H1 (cell line): ENCODE measurements around the gene SLC5A2. TPM values are rescaled to one million over a fixed set of nuclear protein-coding genes. Genes with fewer than 3 reads are reported as not detected.
A peak's percentile ranks its signal among the peaks of the same experiment; 100 is the strongest.

Source experiments
- CTCF ChIA-PET: fragments of 300-600 bp; sonication (Branson Sonifier 250); formaldehyde crosslinking; loops from one replicate; lab custom pipeline; 2021; ENCODE audit not compliant: partially characterized antibody; lab: Charles Lee
- POLR2A ChIA-PET: fragments of 300-600 bp; sonication (Branson Sonifier 250); formaldehyde crosslinking; loops from one replicate; lab custom pipeline; 2021; ENCODE audit warnings: inconsistent platforms; ENCODE audit not compliant: partially characterized antibody; lab: Charles Lee
- DNase-seq, 2 experiments: peaks; one replicate each; pipeline versions ENCODE4 v3.0.0 to v3.0.0-alpha.2; 2010 to 2022; ENCODE audit warnings: low spot score in 2 of 2, low read depth in 1 of 2, mixed read lengths in 1 of 2
- FAIRE-seq: peaks from 2 replicates; lab custom pipeline; 2011; peaks lifted over from hg19 to GRCh38; lab: Jason Lieb, UNC
- H2AFZ ChIP-seq: 2 replicates; pipeline ENCODE4 v1.8.1; 2012; ENCODE audit warnings: low read length, inconsistent platforms
- H2AK5ac ChIP-seq: 2 replicates; pipeline ENCODE4 v1.6.1; 2013; ENCODE audit warnings: low read depth, low read length
- H2BK120ac ChIP-seq: replicated peaks from 2 replicates; pipeline ENCODE3; 2013; ENCODE audit warnings: low read depth, low read length, inconsistent platforms
- H2BK12ac ChIP-seq: 2 replicates; pipeline ENCODE4 v1.6.1; 2013; ENCODE audit warnings: low read depth, low read length
- H2BK15ac ChIP-seq: 2 replicates; pipeline ENCODE4 v1.6.1; 2013; ENCODE audit warnings: low read length
- H2BK20ac ChIP-seq: 2 replicates; pipeline ENCODE4 v1.6.1; 2013; ENCODE audit warnings: low read length
- H2BK5ac ChIP-seq: 2 replicates; pipeline ENCODE4 v1.6.1; 2013; ENCODE audit warnings: low read depth, low read length
- H3K14ac ChIP-seq: 2 replicates; pipeline ENCODE4 v1.6.1; 2013; ENCODE audit warnings: inconsistent platforms; ENCODE audit not compliant: insufficient read length
- H3K18ac ChIP-seq: 2 replicates; pipeline ENCODE4 v1.6.1; 2013; ENCODE audit warnings: low read length; ENCODE audit errors: extremely low read depth
- H3K23ac ChIP-seq: 2 replicates; pipeline ENCODE4 v1.6.1; 2013; ENCODE audit warnings: inconsistent platforms; ENCODE audit not compliant: insufficient read length
- H3K23me2 ChIP-seq: 2 replicates; pipeline ENCODE4 v1.6.1; 2013; ENCODE audit warnings: low read depth, low read length
- H3K27ac ChIP-seq: 2 replicates; pipeline ENCODE4 v1.6.1; 2011; ENCODE audit warnings: low read depth, low read length, inconsistent platforms
- H3K27me3 ChIP-seq, 4 experiments: replicated peaks in 1 of 4; 1 replicate in 1 of 4; 2 replicates in 3 of 4; pipeline versions ENCODE4 v1.6.1 to v1.8.1; 2011 to 2013; ENCODE audit warnings: low read length in 3 of 4, mild to moderate bottlenecking in 3 of 4, inconsistent platforms in 2 of 4, mixed read lengths in 2 of 4, moderate library complexity in 1 of 4; ENCODE audit not compliant: control insufficient read depth in 3 of 4, insufficient read depth in 3 of 4; ENCODE audit errors: extremely low read depth in 1 of 4
- H3K36me3 ChIP-seq, 4 experiments: 2 replicates each; pipeline versions ENCODE4 v1.6.1 to v1.8.1; 2011 to 2013; ENCODE audit warnings: mild to moderate bottlenecking in 4 of 4, low read length in 3 of 4, moderate library complexity in 2 of 4, control low read depth in 1 of 4, inconsistent platforms in 1 of 4; ENCODE audit not compliant: insufficient read depth in 4 of 4, control insufficient read depth in 2 of 4
- H3K4ac ChIP-seq: replicated peaks from 2 replicates; pipeline ENCODE3; 2013; ENCODE audit warnings: low read length, low read depth, mixed read lengths, inconsistent platforms; ENCODE audit not compliant: insufficient read length
- H3K4me1 ChIP-seq, 4 experiments: replicated peaks in 1 of 4; 1 replicate in 1 of 4; 2 replicates in 3 of 4; pipeline versions ENCODE4 v1.6.1 to v1.8.1; 2011 to 2013; ENCODE audit warnings: low read length in 3 of 4, inconsistent platforms in 2 of 4, mixed read lengths in 1 of 4; ENCODE audit not compliant: insufficient read depth in 4 of 4, control insufficient read depth in 3 of 4
- H3K4me2 ChIP-seq, 2 experiments: 2 replicates each; pipeline versions ENCODE4 v1.6.1 to v1.8.1; 2011 to 2013; ENCODE audit warnings: low read depth in 2 of 2, low read length in 2 of 2, control low read depth in 1 of 2, inconsistent platforms in 1 of 2, mild to moderate bottlenecking in 1 of 2; ENCODE audit not compliant: insufficient read depth in 1 of 2
- H3K4me3 ChIP-seq, 4 experiments: fragments of 200-600, 300-600 bp in 1 of 4; sonication (generic), shearing (Covaris generic), sonication (Bioruptor Twin) in 1 of 4; 2 replicates each; pipeline versions ENCODE4 v1.5.1 to v1.8.1; 2011 to 2016; ENCODE audit warnings: low read length in 4 of 4, low read depth in 3 of 4, control low read depth in 2 of 4, inconsistent platforms in 2 of 4, mild to moderate bottlenecking in 2 of 4, mixed read lengths in 1 of 4, moderate library complexity in 1 of 4; ENCODE audit not compliant: insufficient read depth in 2 of 4; ENCODE audit errors: extremely low read depth in 1 of 4
- H3K56ac ChIP-seq: replicated peaks from 2 replicates; pipeline ENCODE3; 2013; ENCODE audit warnings: low read depth, mild to moderate bottlenecking, mixed read lengths, low read length, inconsistent platforms; ENCODE audit not compliant: insufficient read length
- H3K79me1 ChIP-seq: 2 replicates; pipeline ENCODE4 v1.6.1; 2013; ENCODE audit warnings: low read depth, low read length, control low read depth
- H3K79me2 ChIP-seq, 2 experiments: 2 replicates each; pipeline versions ENCODE4 v1.6.1 to v1.8.1; 2012 to 2013; ENCODE audit warnings: low read length in 2 of 2, mild to moderate bottlenecking in 2 of 2, inconsistent platforms in 1 of 2; ENCODE audit not compliant: insufficient read depth in 2 of 2, control insufficient read depth in 1 of 2
- H3K9ac ChIP-seq, 4 experiments: replicated peaks in 1 of 4; 1 replicate in 1 of 4; 2 replicates in 3 of 4; pipeline versions ENCODE4 v1.6.1 to v1.8.1; 2011 to 2013; ENCODE audit warnings: low read depth in 3 of 4, low read length in 3 of 4, control low read depth in 2 of 4, mild to moderate bottlenecking in 2 of 4, moderate library complexity in 2 of 4, inconsistent platforms in 1 of 4; ENCODE audit errors: extremely low read depth in 1 of 4
- H3K9me3 ChIP-seq, 2 experiments: 2 replicates each; pipeline versions ENCODE4 v1.6.1 to v1.8.1; 2012 to 2013; ENCODE audit warnings: mild to moderate bottlenecking in 2 of 2, moderate library complexity in 2 of 2, control low read depth in 1 of 2, inconsistent platforms in 1 of 2, low read depth in 1 of 2, low read length in 1 of 2, mixed read lengths in 1 of 2; ENCODE audit not compliant: insufficient read depth in 2 of 2
- H4K20me1 ChIP-seq, 2 experiments: replicated peaks in 1 of 2; 2 replicates each; pipeline versions ENCODE3 to v1.8.1; 2011 to 2013; ENCODE audit warnings: inconsistent platforms in 2 of 2, low read length in 2 of 2, mild to moderate bottlenecking in 1 of 2; ENCODE audit not compliant: insufficient read depth in 2 of 2, control insufficient read depth in 1 of 2
- H4K5ac ChIP-seq: 2 replicates; pipeline ENCODE4 v1.6.1; 2013; ENCODE audit warnings: low read length, low read depth, mixed read lengths, inconsistent platforms; ENCODE audit not compliant: insufficient read length
- H4K8ac ChIP-seq: 2 replicates; pipeline ENCODE4 v1.8.0; 2013; ENCODE audit warnings: mild to moderate bottlenecking, moderate library complexity, low read length, inconsistent platforms; ENCODE audit not compliant: insufficient read depth; ENCODE audit errors: extremely low read depth
- H4K91ac ChIP-seq: replicated peaks from 2 replicates; pipeline ENCODE3; 2013; ENCODE audit warnings: low read length, mixed read lengths, inconsistent platforms; ENCODE audit not compliant: insufficient read length
- CEBPB ChIP-seq: IDR thresholded peaks from 2 replicates; pipeline ENCODE4 v1.6.1; 2012; ENCODE audit warnings: low read depth, low read length
- E2F6 ChIP-seq: IDR thresholded peaks from 2 replicates; pipeline ENCODE4 v1.6.1; 2012; ENCODE audit warnings: inconsistent platforms
- EGR1 ChIP-seq: IDR thresholded peaks from 2 replicates; pipeline ENCODE4 v1.6.1; 2011; ENCODE audit warnings: low read depth, low read length, borderline replicate concordance
- KDM1A ChIP-seq: fragments of 200-600, 300-600 bp; sonication (generic); IDR thresholded peaks from 2 replicates; pipeline ENCODE4 v1.7.1; 2016; ENCODE audit warnings: mild to moderate bottlenecking, low read length, borderline replicate concordance
- KDM5A ChIP-seq: fragments of 200-600 bp; IDR thresholded peaks from 2 replicates; pipeline ENCODE4 v1.7.1; 2012; ENCODE audit warnings: mild to moderate bottlenecking, low read length, inconsistent platforms, mixed read lengths
- RAD21 ChIP-seq, 2 experiments: IDR thresholded peaks in 1 of 2; conservative IDR thresholded peaks in 1 of 2; 2 replicates each; pipeline ENCODE4 v1.6.1; 2011; ENCODE audit warnings: low read depth in 2 of 2, low read length in 2 of 2, improper control_type of control experiment in 1 of 2, inconsistent platforms in 1 of 2, mild to moderate bottlenecking in 1 of 2, moderate library complexity in 1 of 2
- RBBP5 ChIP-seq: IDR thresholded peaks from 2 replicates; pipeline ENCODE4 v1.7.1; 2012; ENCODE audit warnings: low read depth, mild to moderate bottlenecking, inconsistent platforms, low read length, moderate library complexity, borderline replicate concordance
- RXRA ChIP-seq: IDR thresholded peaks from 2 replicates; pipeline ENCODE4 v1.6.1; 2011; ENCODE audit warnings: low read depth, mild to moderate bottlenecking, low read length, moderate library complexity; ENCODE audit not compliant: insufficient read depth
- SP2 ChIP-seq: IDR thresholded peaks from 2 replicates; pipeline ENCODE4 v1.6.1; 2012; ENCODE audit warnings: mild to moderate bottlenecking, low read length, inconsistent platforms
- TAF1 ChIP-seq: IDR thresholded peaks from 2 replicates; pipeline ENCODE4 v1.6.1; 2011; ENCODE audit warnings: mild to moderate bottlenecking, low read depth, low read length
- TBP ChIP-seq: IDR thresholded peaks from 2 replicates; pipeline ENCODE4 v1.6.1; 2011; ENCODE audit warnings: low read depth, low read length, improper control_type of control experiment
- TEAD4 ChIP-seq: IDR thresholded peaks from 2 replicates; pipeline ENCODE4 v1.6.1; 2012; ENCODE audit warnings: low read depth, low read length, inconsistent platforms, mixed read lengths
- WGBS, 2 experiments: shearing (Covaris generic) in 1 of 2; methylation state at CpG; one replicate each; pipeline versions ENCODE4 v1.1.6 to v1.1.7; 2013 to 2015; ENCODE audit warnings: low lambda C conversion rate in 2 of 2, mixed read lengths in 2 of 2, inconsistent platforms in 1 of 2, low coverage in 1 of 2, missing lambda C conversion rate in 1 of 2; ENCODE audit not compliant: insufficient replicate concordance in 2 of 2, insufficient coverage in 1 of 2, insufficient read length in 1 of 2; ENCODE audit errors: extremely low coverage in 1 of 2, missing lambda C conversion rate in 1 of 2; 5-methylcytosine and 5-hydroxymethylcytosine counted together
- long read RNA-seq, 2 experiments: library from RNA in 1 of 2; library from capped mRNA in 1 of 2; stranded (forward); transcript quantifications; one replicate each; pipeline ENCODE4 v2.0.0, GENCODE V29; 2021; ENCODE audit warnings: inconsistent platforms in 1 of 2
- polyA minus RNA-seq, 3 experiments: library from RNA; depleted of rRNA, polyadenylated mRNA; stranded (reverse); fragments of >200 nt; gene quantifications; 1 replicate in 2 of 3; 2 replicates in 1 of 3; pipeline ENCODE4 v1.2.3, GENCODE V29; 2011
- polyA plus RNA-seq, 7 experiments: library from polyadenylated mRNA; depleted of rRNA in 3 of 7; stranded (reverse) in 5 of 7; unstranded in 2 of 7; fragments of >200 nt in 5 of 7; fragments of 200-250 nt in 2 of 7; gene quantifications; 1 replicate in 5 of 7; 2 replicates in 1 of 7; 4 replicates in 1 of 7; pipeline versions ENCODE4 v1.2.1 to v1.2.3, GENCODE V29; 2011 to 2013; ENCODE audit warnings: missing spikeins in 2 of 7, mixed read lengths in 2 of 7
- total RNA-seq: library from RNA; stranded (reverse); fragmentation: NEBNext Ultra II Directional; extraction: Animal tissue kit (Norgen Biotek cat#: 25700); gene quantifications from 2 replicates; pipeline ENCODE4 v1.2.1, GENCODE V29; 2021

The SLC5A2 gene
- total RNA-seq (0.56 and 1.1 TPM in 2 replicates), polyA plus RNA-seq (2011; rRNA removed) (4.1 and 4.4 TPM in 2 replicates), polyA minus RNA-seq (2011; rRNA and poly(A)+ RNA removed) (1.4 and 1.8 TPM in 2 replicates)
- polyA plus RNA-seq (2011; cell fraction: cytosol; rRNA removed), result 2.4 TPM
- 5.1 TPM for polyA plus RNA-seq (2011; cell fraction: nucleus; rRNA removed)
- polyA plus RNA-seq (2012, experiment 1 of 2), result 3.1 to 5.5 TPM (median 4.1 TPM) in 4 replicates
- 2.7 TPM for polyA plus RNA-seq (2012, experiment 2 of 2)
- 1.0 TPM for polyA plus RNA-seq (2013, experiment 1 of 2)
- 0.77 TPM for polyA plus RNA-seq (2013, experiment 2 of 2)
- 0.81 TPM for polyA minus RNA-seq (2011; cell fraction: cytosol; rRNA and poly(A)+ RNA removed)
- 5.9 TPM for polyA minus RNA-seq (2011; cell fraction: nucleus; rRNA and poly(A)+ RNA removed)
- long read RNA-seq, experiment 1, partial matches to known transcripts, result 2 of 2 reads
- long read RNA-seq, experiment 1, other reads (novel, unspliced or antisense), result 0 of 2 reads
- long read RNA-seq, experiment 2, result 0 reads

- ChIA-PET CTCF (no interaction called here), POLR2A (interaction anchor here (1.2 to 2.3 kb wide), 2 partner anchors 14 to 231 kb away, joined by 3 to 6 read pairs; a partner anchor contains a TSS)
- Histone ChIP-seq H3K23me2 (peaks cover 9% of the 10 kb centered on the region; the same call in 1 of the 2 replicates), H3K14ac (no peak within 1 kb of the TSS), H4K8ac (0 out of 2 replicates have a peak within 1 kb of the TSS, but pooled peaks have one; percentile 0), H2BK120ac (no peak within 1 kb of the TSS), H3K18ac (no peak within 1 kb of the TSS), H4K91ac (no peak within 1 kb of the TSS), H2BK5ac (no peak within 1 kb of the TSS), H3K4me1 (peaks cover 0 to 8% (median 3%) of the 10 kb centered on the region in 4 experiments; a peak in 3 of 7 replicates), H3K9ac (no peak within 1 kb of the TSS), H4K20me1 (peaks cover 0 to 11% of the 10 kb centered on the region in 2 experiments), H3K4me3 (no peak within 1 kb of the TSS), H3K4me2 (no peak within 1 kb of the TSS), H2BK15ac (no peak within 1 kb of the TSS), H3K27me3 (peaks cover 5 to 53% (median 35%) of the 10 kb centered on the region in 4 experiments), H3K79me2 (no peaks in the 10 kb centered on the region), H3K4ac (no peak within 1 kb of the TSS), H4K5ac (no peak within 1 kb of the TSS), H3K56ac (no peak within 1 kb of the TSS), H3K79me1 (no peaks in the 10 kb centered on the region), H2BK20ac (no peak within 1 kb of the TSS), H2AK5ac (no peak within 1 kb of the TSS), H3K36me3 (no peaks in the 10 kb centered on the region), H3K27ac (no peak within 1 kb of the TSS), H2BK12ac (no peak within 1 kb of the TSS), H3K23ac (no peak within 1 kb of the TSS), H2AFZ (no peak within 1 kb of the TSS), H3K9me3 (no peaks in the 10 kb centered on the region)
- WGBS, 2 experiments, result 88% methylated on average over 4 of the region's 4 CpGs; no CpG with 5 or more reads in 1 of the 2 experiments
- FAIRE-seq, result no peak
- no peak for DNase-seq
- TF ChIP-seq RAD21 (IDR thresholded peaks at IDR 0.05 in 1 of 2, conservative IDR thresholded peaks at IDR 0.05 in 1 of 2; ENCODE audit: low read depth in 2 of 2, low read length in 2 of 2) (no peak), KDM1A (no peak), RBBP5 (no peak), EGR1 (no peak), CEBPB (no peak), RXRA (no peak), E2F6 (no peak), TAF1 (no peak), SP2 (no peak), TEAD4 (no peak), KDM5A (no peak), TBP (no peak)
These were observed at the start of gene SLC5A2 for GRCh38 chr16:31483081-31483480. Gene SLC5A2 (plus strand): TSS chr16:31483123. CDS start chr16:31483137, 14 bp downstream.
